NB4 (cell line): Measurements from ENCODE around the gene DOCK3.

Experiments used
- DNase-seq: peaks from one replicate; pipeline ENCODE4 v3.0.0; 2010; ENCODE audit warnings: low read depth
- H3K4me3 ChIP-seq: one replicate; pipeline ENCODE4 v1.5.1; 2011; ENCODE audit warnings: mild to moderate bottlenecking, low read depth, low read length, moderate library complexity
- CTCF ChIP-seq: IDR thresholded peaks from one replicate; pipeline ENCODE4 v1.5.1; 2012; ENCODE audit warnings: low read depth, low read length
- MYC ChIP-seq: IDR thresholded peaks from 2 replicates; pipeline ENCODE4 v1.6.1; 2011; ENCODE audit warnings: low read depth, low read length
- POLR2A ChIP-seq: IDR thresholded peaks from 2 replicates; pipeline ENCODE4 v1.6.1; 2011; ENCODE audit warnings: mild to moderate bottlenecking; ENCODE audit not compliant: insufficient read length; ENCODE audit errors: extremely low read depth
- TF ChIP-seq, protein P1 (sequence below): IDR thresholded peaks from 2 replicates; pipeline ENCODE4 v1.6.1; 2011; ENCODE audit warnings: low read depth, low read length

Gene DOCK3

DNA sequence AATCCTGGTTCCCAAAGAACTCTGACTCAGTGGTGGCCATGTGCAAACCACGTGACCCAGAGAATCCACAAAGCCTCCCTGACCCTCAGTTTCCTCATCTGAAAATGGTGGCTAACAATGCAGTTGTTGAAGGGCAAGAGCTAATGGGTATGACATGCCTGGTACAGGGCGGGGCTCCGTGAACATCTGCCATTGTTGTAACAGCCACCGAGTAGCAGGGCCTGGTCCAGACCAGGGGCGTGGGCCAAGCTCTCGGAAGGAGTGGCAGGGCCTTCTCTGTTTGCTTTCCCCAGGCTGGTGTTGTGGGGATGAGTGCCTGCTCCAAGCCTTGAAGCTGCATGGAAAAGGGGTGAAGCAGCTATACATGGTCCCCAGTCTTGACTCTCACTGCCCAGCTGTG is 44.3 kb upstream of the DOCK3 start:
- H3K4me3 ChIP-seq, result no peak overlapping the region
- DNase-seq, result no peak
- TF ChIP-seq POLR2A, result no peak
- TF ChIP-seq MYC, result no peak
- TF ChIP-seq CTCF, result no peak
- TF ChIP-seq, protein P1, sequence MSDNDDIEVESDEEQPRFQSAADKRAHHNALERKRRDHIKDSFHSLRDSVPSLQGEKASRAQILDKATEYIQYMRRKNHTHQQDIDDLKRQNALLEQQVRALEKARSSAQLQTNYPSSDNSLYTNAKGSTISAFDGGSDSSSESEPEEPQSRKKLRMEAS, result no peak

DNA sequence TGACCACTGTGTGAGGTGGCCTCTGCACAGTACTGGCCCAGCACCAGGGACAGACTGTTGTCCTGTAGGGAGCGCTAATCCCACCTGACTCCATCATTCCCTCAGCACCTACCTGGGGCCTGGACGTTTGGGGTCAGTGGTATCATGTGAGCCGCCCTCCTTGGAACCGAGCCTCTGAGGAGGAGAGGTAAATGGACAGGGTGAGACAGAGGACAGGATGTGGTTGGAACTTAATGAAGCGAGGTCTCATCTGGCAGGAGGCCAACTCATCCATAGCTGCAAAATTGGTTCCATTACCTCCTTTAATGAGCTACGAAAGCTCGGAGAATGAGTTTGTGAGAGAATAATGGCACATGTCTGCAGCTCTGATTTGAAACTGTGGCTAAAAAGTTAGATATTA is 43.9 kb upstream of the DOCK3 start:
- no peak overlapping the region for H3K4me3 ChIP-seq
- DNase-seq, result peak; percentile 44
- no peak for TF ChIP-seq POLR2A
- TF ChIP-seq, protein P1, result no peak
- TF ChIP-seq CTCF, result no peak
- TF ChIP-seq MYC, result no peak

- TF ChIP-seq, protein P1, result 0 out of 2 replicates have a peak, but pooled peaks have one; percentile 3
- TF ChIP-seq CTCF (peak; percentile 4), MYC (no peak), POLR2A (no peak)
- peak; percentile 80 for DNase-seq
Measured at GRCh38 chr3:50632450-50632849, 42.3 kb upstream of the DOCK3 start.

GRCh38 chr3:50633230-50633790 is 41.4 kb upstream of the DOCK3 start:
- no peak overlapping the region for H3K4me3 ChIP-seq
- peak; percentile 62 for DNase-seq
- TF ChIP-seq CTCF (no peak), MYC (no peak), POLR2A (no peak)
- TF ChIP-seq, protein P1, result no peak

More at GRCh38 chr3:50632450-50632849, 42.3 kb upstream of the DOCK3 start:
- H3K4me3 ChIP-seq, result no peak overlapping the region

DNA sequence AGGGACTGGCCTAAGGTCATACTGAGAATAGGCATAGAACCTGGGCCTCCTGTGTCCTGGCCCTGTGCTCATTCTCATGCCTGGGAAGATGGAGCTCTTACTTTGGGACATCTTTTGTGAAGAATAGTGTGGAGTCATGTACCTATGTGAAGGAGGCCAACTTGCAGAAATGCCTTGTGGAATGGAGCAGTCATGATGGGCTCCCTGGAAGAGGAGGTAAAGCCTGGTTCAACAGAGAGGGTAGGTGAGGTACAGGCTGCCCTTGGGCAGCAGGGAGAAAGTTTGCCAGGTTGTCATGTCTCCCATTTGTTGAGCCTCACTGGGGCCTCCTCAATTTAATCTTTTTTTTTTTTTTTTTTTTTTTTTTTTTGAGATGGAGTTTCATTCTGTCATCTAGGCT is 39.7 kb upstream of the DOCK3 start:
- DNase-seq, result no peak
- TF ChIP-seq POLR2A, result no peak
- TF ChIP-seq, protein P1, result no peak
- TF ChIP-seq MYC, result no peak
- TF ChIP-seq CTCF, result no peak
- H3K4me3 ChIP-seq, result no peak overlapping the region

- DNase-seq, result no peak
- H3K4me3 ChIP-seq, result no peak overlapping the region
- TF ChIP-seq, protein P1, result no peak
- no peak for TF ChIP-seq POLR2A
Measured at GRCh38 chr3:50637011-50637410, 37.7 kb upstream of the DOCK3 start.
